DMS79 (cell line): ENCODE data around the gene MAN2C1.
A peak's percentile ranks its signal among the peaks of the same experiment; 100 is the strongest.

Source experiments
- DNase-seq: peaks from one replicate; lab custom pipeline; 2025; lab: John Stamatoyannopoulos, UW

MAN2C1 gene

DNA sequence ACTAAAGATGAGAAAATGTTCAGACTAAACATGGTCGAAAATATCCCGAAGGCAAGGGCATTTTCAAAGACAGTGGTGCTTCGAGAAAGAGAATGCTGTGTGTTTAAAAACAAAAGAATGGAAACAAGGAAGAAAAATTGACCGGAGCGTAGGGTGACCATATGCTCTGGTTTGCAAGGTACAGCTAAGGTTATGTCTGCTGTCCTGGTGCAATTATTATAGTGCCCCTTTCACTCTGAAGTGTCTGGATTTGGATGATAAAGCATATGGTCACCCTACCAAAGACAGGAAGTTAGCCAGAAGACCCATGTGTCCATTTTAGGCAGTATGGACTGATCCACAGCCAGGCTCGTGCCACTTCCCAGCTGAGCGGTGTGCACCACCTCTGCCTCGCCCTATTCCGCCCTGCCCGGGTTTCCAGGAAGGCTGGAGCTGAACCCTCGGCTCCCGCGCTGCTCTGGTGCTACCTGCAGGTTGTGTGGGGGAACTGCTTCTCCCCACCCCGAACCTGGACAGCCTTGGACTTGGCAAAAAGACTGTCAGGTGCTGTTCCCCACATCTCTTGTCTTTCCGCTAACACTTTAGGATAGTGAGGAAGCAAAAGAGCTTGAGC is 60.5 kb downstream of the MAN2C1 start:
- peak; percentile 2 for DNase-seq

GRCh38 chr15:75306188-75306587 is 62.2 kb downstream of the MAN2C1 start:
- no peak for DNase-seq
